Liver (tissue), 9 donors: ENCODE data around the gene EVA1C. TPM values are rescaled to one million over a fixed set of nuclear protein-coding genes. Genes with fewer than 3 reads are reported as not detected.

Experiments
- DNase-seq: peaks from one replicate; pipeline ENCODE4 v3.0.0-alpha.2; 2017; ENCODE audit warnings: low spot score
- H3K27ac ChIP-seq, 2 donors: one replicate each; pipeline ENCODE4 v1.7.0; 2013; ENCODE audit warnings: inconsistent platforms in 2 of 2, low read length in 2 of 2, control low read depth in 1 of 2, low read depth in 1 of 2, mild to moderate bottlenecking in 1 of 2
- H3K27me3 ChIP-seq, 4 donors: one replicate each; pipeline versions ENCODE4 v1.6.1 to v1.7.0; 2013; ENCODE audit warnings: low read length in 3 of 4, inconsistent platforms in 1 of 4, mild to moderate bottlenecking in 1 of 4, moderate library complexity in 1 of 4; ENCODE audit not compliant: control insufficient read depth in 4 of 4, insufficient read depth in 4 of 4
- H3K36me3 ChIP-seq, 4 donors: one replicate each; pipeline versions ENCODE4 v1.6.1 to v1.7.0; 2013; ENCODE audit warnings: low read length in 3 of 4, mild to moderate bottlenecking in 3 of 4, low read depth in 1 of 4, moderate library complexity in 1 of 4; ENCODE audit not compliant: control insufficient read depth in 4 of 4, insufficient read depth in 3 of 4
- H3K4me1 ChIP-seq, 4 donors: one replicate each; pipeline versions ENCODE4 v1.6.1 to v1.7.0; 2013; ENCODE audit warnings: low read length in 3 of 4, mild to moderate bottlenecking in 3 of 4, moderate library complexity in 1 of 4; ENCODE audit not compliant: control insufficient read depth in 4 of 4, insufficient read depth in 4 of 4
- H3K4me3 ChIP-seq, 3 donors: one replicate each; pipeline versions ENCODE4 v1.6.1 to v1.7.0; 2013; ENCODE audit warnings: low read length in 3 of 3, control low read depth in 1 of 3, low read depth in 1 of 3, mild to moderate bottlenecking in 1 of 3
- H3K9ac ChIP-seq, 2 donors: one replicate each; pipeline ENCODE4 v1.7.0; 2013; ENCODE audit warnings: low read length in 2 of 2, mild to moderate bottlenecking in 2 of 2, moderate library complexity in 2 of 2, control low read depth in 1 of 2, low read depth in 1 of 2
- H3K9me3 ChIP-seq, 4 donors: one replicate each; pipeline versions ENCODE4 v1.6.1 to v1.7.0; 2013; ENCODE audit warnings: low read length in 3 of 4; ENCODE audit not compliant: control insufficient read depth in 4 of 4
- EGR1 ChIP-seq, 2 donors: IDR thresholded peaks; 2 replicates each; pipeline ENCODE4 v1.6.1; 2016 to 2018; ENCODE audit warnings: antibody characterized with exemption in 2 of 2, low read depth in 2 of 2
- FOXA1 ChIP-seq: IDR thresholded peaks from 2 replicates; pipeline ENCODE4 v1.6.1; 2016; ENCODE audit warnings: antibody characterized with exemption
- FOXA2 ChIP-seq: IDR thresholded peaks from 2 replicates; pipeline ENCODE4 v1.6.1; 2016; ENCODE audit warnings: antibody characterized with exemption
- GABPA ChIP-seq, 2 donors: IDR thresholded peaks in 1 of 2; conservative IDR thresholded peaks in 1 of 2; 2 replicates each; pipeline ENCODE4 v1.6.1; 2016; ENCODE audit warnings: antibody characterized with exemption in 2 of 2, mild to moderate bottlenecking in 1 of 2, moderate library complexity in 1 of 2
- HNF4A ChIP-seq, 2 donors: conservative IDR thresholded peaks; 2 replicates each; pipeline ENCODE4 v1.6.1; 2016; ENCODE audit warnings: antibody characterized with exemption in 2 of 2, mild to moderate bottlenecking in 2 of 2
- HNF4G ChIP-seq: IDR thresholded peaks from 2 replicates; pipeline ENCODE4 v1.6.1; 2016; ENCODE audit warnings: antibody characterized with exemption
- JUND ChIP-seq, 2 donors: IDR thresholded peaks; 2 replicates each; pipeline ENCODE4 v1.6.1; 2016; ENCODE audit warnings: antibody characterized with exemption in 2 of 2
- NR2F2 ChIP-seq: IDR thresholded peaks from 2 replicates; pipeline ENCODE4 v1.6.1; 2016; ENCODE audit warnings: antibody characterized with exemption
- RAD21 ChIP-seq, 2 donors: IDR thresholded peaks; 2 replicates each; pipeline ENCODE4 v1.6.1; 2016; ENCODE audit warnings: antibody characterized with exemption in 2 of 2, mild to moderate bottlenecking in 2 of 2
- RXRA ChIP-seq, 2 donors: IDR thresholded peaks; 2 replicates each; pipeline ENCODE4 v1.6.1; 2017 to 2018; ENCODE audit warnings: antibody characterized with exemption in 2 of 2, mild to moderate bottlenecking in 1 of 2
- SP1 ChIP-seq: IDR thresholded peaks from 2 replicates; pipeline ENCODE4 v1.6.1; 2018; ENCODE audit warnings: antibody characterized with exemption, mild to moderate bottlenecking
- TAF1 ChIP-seq: conservative IDR thresholded peaks from 2 replicates; pipeline ENCODE4 v1.6.1; 2016; ENCODE audit warnings: antibody characterized with exemption, mild to moderate bottlenecking
- YY1 ChIP-seq: IDR thresholded peaks from 2 replicates; pipeline ENCODE4 v1.6.1; 2016; ENCODE audit warnings: antibody characterized with exemption, mild to moderate bottlenecking
- ZBTB33 ChIP-seq: IDR thresholded peaks from 2 replicates; pipeline ENCODE4 v1.6.1; 2016; ENCODE audit warnings: antibody characterized with exemption
- WGBS: extraction: QIAGEN DNeasy Blood & Tissue Kit; methylation state at CpG from one replicate; pipeline ENCODE4 v1.1.7; 2013; 5-methylcytosine and 5-hydroxymethylcytosine counted together
- polyA plus RNA-seq, 2 donors: library from polyadenylated mRNA; stranded (reverse) in 1 of 2; unstranded in 1 of 2; fragments of 200-250 nt in 1 of 2; fragments of >200 nt in 1 of 2; fragmentation: Nextera tagmentation in 1 of 2; extraction: Ambion mirVana in 1 of 2; gene quantifications; one replicate each; pipeline versions ENCODE4 v1.2.1 to v1.2.3, GENCODE V29; 2013 to 2015
- total RNA-seq, 2 donors: library from RNA; depleted of rRNA; stranded (reverse); fragments of >200 nt; gene quantifications; one replicate each; pipeline ENCODE4 v1.2.3, GENCODE V29; 2014
- TF ChIP-seq, protein P1 (sequence below): fragments of 150-350 bp; IDR thresholded peaks from 2 replicates; pipeline ENCODE4 v1.5.1; 2017; ENCODE audit warnings: improper control_type of control experiment, low read depth, low read length; ENCODE audit not compliant: missing input control
- TF ChIP-seq, protein P2 (sequence below): IDR thresholded peaks from 2 replicates; pipeline ENCODE4 v1.6.1; 2016; ENCODE audit warnings: antibody characterized with exemption
- TF ChIP-seq, protein P3 (sequence below): IDR thresholded peaks from 2 replicates; pipeline ENCODE4 v1.6.1; 2016; ENCODE audit warnings: antibody characterized with exemption, mild to moderate bottlenecking
- TF ChIP-seq, protein P4 (sequence below): IDR thresholded peaks from 2 replicates; pipeline ENCODE4 v1.6.1; 2016; ENCODE audit warnings: antibody characterized with exemption
- donor health status: healthy.
- donor health status: healthy.
- donor health status: healthy.
- donor health status: healthy.
- donor health status: healthy.

EVA1C gene
- total and polyA plus RNA-seq, 4 donors, result 0.47 to 3.3 (median 2.4) TPM

- TF ChIP-seq, protein P1, sequence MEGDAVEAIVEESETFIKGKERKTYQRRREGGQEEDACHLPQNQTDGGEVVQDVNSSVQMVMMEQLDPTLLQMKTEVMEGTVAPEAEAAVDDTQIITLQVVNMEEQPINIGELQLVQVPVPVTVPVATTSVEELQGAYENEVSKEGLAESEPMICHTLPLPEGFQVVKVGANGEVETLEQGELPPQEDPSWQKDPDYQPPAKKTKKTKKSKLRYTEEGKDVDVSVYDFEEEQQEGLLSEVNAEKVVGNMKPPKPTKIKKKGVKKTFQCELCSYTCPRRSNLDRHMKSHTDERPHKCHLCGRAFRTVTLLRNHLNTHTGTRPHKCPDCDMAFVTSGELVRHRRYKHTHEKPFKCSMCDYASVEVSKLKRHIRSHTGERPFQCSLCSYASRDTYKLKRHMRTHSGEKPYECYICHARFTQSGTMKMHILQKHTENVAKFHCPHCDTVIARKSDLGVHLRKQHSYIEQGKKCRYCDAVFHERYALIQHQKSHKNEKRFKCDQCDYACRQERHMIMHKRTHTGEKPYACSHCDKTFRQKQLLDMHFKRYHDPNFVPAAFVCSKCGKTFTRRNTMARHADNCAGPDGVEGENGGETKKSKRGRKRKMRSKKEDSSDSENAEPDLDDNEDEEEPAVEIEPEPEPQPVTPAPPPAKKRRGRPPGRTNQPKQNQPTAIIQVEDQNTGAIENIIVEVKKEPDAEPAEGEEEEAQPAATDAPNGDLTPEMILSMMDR, result no peak
- no peak for TF ChIP-seq EGR1 (IDR thresholded peaks at IDR 0.05; ENCODE audit: low read depth in 2 of 2)
- no peak for TF ChIP-seq JUND (IDR thresholded peaks at IDR 0.05)
- TF ChIP-seq, protein P2, sequence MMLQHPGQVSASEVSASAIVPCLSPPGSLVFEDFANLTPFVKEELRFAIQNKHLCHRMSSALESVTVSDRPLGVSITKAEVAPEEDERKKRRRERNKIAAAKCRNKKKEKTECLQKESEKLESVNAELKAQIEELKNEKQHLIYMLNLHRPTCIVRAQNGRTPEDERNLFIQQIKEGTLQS, result no peak
- TF ChIP-seq HNF4A (conservative IDR thresholded peaks at IDR 0.05), result no peak
- no peak for TF ChIP-seq HNF4G
- TF ChIP-seq FOXA2, result no peak
- TF ChIP-seq, protein P3, sequence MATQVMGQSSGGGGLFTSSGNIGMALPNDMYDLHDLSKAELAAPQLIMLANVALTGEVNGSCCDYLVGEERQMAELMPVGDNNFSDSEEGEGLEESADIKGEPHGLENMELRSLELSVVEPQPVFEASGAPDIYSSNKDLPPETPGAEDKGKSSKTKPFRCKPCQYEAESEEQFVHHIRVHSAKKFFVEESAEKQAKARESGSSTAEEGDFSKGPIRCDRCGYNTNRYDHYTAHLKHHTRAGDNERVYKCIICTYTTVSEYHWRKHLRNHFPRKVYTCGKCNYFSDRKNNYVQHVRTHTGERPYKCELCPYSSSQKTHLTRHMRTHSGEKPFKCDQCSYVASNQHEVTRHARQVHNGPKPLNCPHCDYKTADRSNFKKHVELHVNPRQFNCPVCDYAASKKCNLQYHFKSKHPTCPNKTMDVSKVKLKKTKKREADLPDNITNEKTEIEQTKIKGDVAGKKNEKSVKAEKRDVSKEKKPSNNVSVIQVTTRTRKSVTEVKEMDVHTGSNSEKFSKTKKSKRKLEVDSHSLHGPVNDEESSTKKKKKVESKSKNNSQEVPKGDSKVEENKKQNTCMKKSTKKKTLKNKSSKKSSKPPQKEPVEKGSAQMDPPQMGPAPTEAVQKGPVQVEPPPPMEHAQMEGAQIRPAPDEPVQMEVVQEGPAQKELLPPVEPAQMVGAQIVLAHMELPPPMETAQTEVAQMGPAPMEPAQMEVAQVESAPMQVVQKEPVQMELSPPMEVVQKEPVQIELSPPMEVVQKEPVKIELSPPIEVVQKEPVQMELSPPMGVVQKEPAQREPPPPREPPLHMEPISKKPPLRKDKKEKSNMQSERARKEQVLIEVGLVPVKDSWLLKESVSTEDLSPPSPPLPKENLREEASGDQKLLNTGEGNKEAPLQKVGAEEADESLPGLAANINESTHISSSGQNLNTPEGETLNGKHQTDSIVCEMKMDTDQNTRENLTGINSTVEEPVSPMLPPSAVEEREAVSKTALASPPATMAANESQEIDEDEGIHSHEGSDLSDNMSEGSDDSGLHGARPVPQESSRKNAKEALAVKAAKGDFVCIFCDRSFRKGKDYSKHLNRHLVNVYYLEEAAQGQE, result no peak
- TF ChIP-seq TAF1, result no peak
- TF ChIP-seq NR2F2, result no peak
- TF ChIP-seq GABPA (IDR thresholded peaks at IDR 0.05 in 1 of 2, conservative IDR thresholded peaks at IDR 0.05 in 1 of 2), result no peak
- no peak for TF ChIP-seq RXRA (IDR thresholded peaks at IDR 0.05)
- TF ChIP-seq SP1, result no peak
- no peak for TF ChIP-seq ZBTB33
- TF ChIP-seq, protein P4, sequence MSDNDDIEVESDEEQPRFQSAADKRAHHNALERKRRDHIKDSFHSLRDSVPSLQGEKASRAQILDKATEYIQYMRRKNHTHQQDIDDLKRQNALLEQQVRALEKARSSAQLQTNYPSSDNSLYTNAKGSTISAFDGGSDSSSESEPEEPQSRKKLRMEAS, result no peak
- TF ChIP-seq YY1, result no peak
- no peak for TF ChIP-seq FOXA1
- TF ChIP-seq RAD21 (IDR thresholded peaks at IDR 0.05), result no peak
- 86% methylated on average over 6 of the region's 6 CpGs for WGBS
- H3K27ac ChIP-seq, result no peak overlapping the region
- no peak overlapping the region for H3K9ac ChIP-seq
- no peak overlapping the region for H3K4me3 ChIP-seq
- no peaks in the 10 kb centered on the region for H3K9me3 ChIP-seq
- H3K27me3 ChIP-seq, result no peaks in the 10 kb centered on the region
- DNase-seq, result no peak
- no peaks in the 10 kb centered on the region for H3K4me1 ChIP-seq
- no peaks in the 10 kb centered on the region for H3K36me3 ChIP-seq
Observed at GRCh38 chr21:32426592-32427051, 14.1 kb downstream of the EVA1C start.
